Pons (tissue), 1 donor: ENCODE measurements around the gene SP6.

Experiments
- DNase-seq: peaks from one replicate; pipeline ENCODE4 v3.0.0-alpha.2; 2016; ENCODE audit warnings: low spot score

The SP6 gene

GRCh38 chr17:47836601-47837000 lies 14.4 kb downstream of the SP6 start:
- no peak for DNase-seq

- no peak for DNase-seq
Observed at GRCh38 chr17:47834756-47835155, 16.2 kb downstream of the SP6 start.

- DNase-seq, result peak; percentile 67
Observed at GRCh38 chr17:47831934-47832327, 19.0 kb downstream of the SP6 start.

- peak; percentile 88 for DNase-seq
Observed at GRCh38 chr17:47831003-47831933, 19.7 kb downstream of the SP6 start, which contains the start of the genes LRRC46 and MRPL10. TSS of gene LRRC46 (plus strand) at chr17:47831670. CDS start at chr17:47831990, 320 bp downstream. TSS of gene MRPL10 (minus strand) at chr17:47831541. CDS start at chr17:47831511, 30 bp downstream.

GRCh38 chr17:47830396-47831002 lies 20.5 kb downstream of the SP6 start:
- DNase-seq, result no peak

- DNase-seq, result no peak
Observed at GRCh38 chr17:47829870-47830269, 21.1 kb downstream of the SP6 start.

GRCh38 chr17:47823519-47823918 lies 27.4 kb downstream of the SP6 start:
- DNase-seq, result no peak

GRCh38 chr17:47822785-47823184 lies 28.2 kb downstream of the SP6 start:
- DNase-seq, result no peak

- DNase-seq, result peak; percentile 68
Observed at GRCh38 chr17:47821424-47822391, 29.3 kb downstream of the SP6 start, which contains the start of gene OSBPL7. TSS of gene OSBPL7 (minus strand) at chr17:47821794. CDS start at chr17:47820278, 1,516 bp downstream.

GRCh38 chr17:47821031-47821423 lies 29.9 kb downstream of the SP6 start:
- DNase-seq, result no peak

- DNase-seq, result no peak
Observed at GRCh38 chr17:47820033-47820789, 30.8 kb downstream of the SP6 start.

GRCh38 chr17:47819475-47819874 lies 31.5 kb downstream of the SP6 start:
- no peak for DNase-seq

- no peak for DNase-seq
Observed at GRCh38 chr17:47818002-47818695, 32.8 kb downstream of the SP6 start.

- DNase-seq, result no peak
Observed at GRCh38 chr17:47816947-47817346, 34.0 kb downstream of the SP6 start.

- DNase-seq, result no peak
Observed at GRCh38 chr17:47816111-47816735, 34.7 kb downstream of the SP6 start.

- DNase-seq, result no peak
Observed at GRCh38 chr17:47815106-47815918, 35.7 kb downstream of the SP6 start.

- DNase-seq, result no peak
Observed at GRCh38 chr17:47813512-47814031, 37.4 kb downstream of the SP6 start.

- DNase-seq, result no peak
Observed at GRCh38 chr17:47813077-47813476, 37.9 kb downstream of the SP6 start.
